HG03520 (cell line): ENCODE data around the gene ZNG1A.
"Not testable (repeated sequence)": the region's sequence is repeated elsewhere in the genome, so short reads cannot be mapped to it uniquely, and the experiment has no call there.

Experiments
- ATAC-seq: cut with Tn5 transposase; IDR thresholded peaks from one replicate; pipeline ENCODE4 v1.9.1; 2021; ENCODE audit warnings: mild to moderate bottlenecking, moderate library complexity; ENCODE audit not compliant: unreplicated experiment

ZNG1A gene

DNA sequence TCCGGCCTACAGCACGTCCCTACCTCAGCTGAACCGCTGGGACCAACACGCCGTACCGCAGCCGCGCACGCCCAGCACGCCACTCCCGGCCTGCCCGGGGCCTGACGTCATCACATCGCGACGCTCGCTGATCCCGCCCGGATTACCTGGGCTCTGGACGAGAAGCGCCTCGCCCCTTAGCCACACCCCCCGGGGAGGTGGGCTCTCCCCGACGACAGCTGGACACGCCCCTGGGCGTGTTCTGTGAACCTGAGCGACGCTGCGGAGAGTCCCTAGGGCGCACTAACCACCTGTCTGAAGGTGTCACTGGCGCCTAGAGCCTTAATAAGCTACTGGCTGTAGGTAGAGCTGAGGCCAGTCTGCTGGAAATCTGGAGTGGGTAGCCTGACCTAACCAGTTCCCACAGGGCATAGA is at the start of gene ZNG1A:
Gene ZNG1A (minus strand): TSS at position 87 of the 414 bp plus-strand sequence. CDS start 87 bp downstream, outside the sequence.
- ATAC-seq = not testable (repeated sequence)

DNA sequence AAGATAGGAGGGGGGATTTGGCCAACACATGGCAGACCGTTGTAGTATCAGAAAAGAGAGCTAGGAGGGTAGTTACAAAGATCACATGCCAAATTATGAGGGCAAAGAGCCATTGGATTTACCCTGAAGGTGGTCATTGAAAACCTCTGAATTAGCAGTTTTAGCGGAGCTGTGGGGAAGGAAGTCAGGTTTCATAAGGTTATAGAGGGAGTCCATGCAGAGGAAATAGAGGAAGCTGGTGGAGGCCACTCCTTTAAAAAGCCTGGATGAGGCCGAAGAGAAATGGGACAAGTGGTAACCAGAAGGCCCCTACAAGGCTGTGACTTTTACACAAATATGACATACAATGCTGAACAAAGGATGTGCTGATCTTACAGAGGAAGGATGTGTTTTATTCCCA is 49.0 kb upstream of the ZNG1A start:
- no peak for ATAC-seq

DNA sequence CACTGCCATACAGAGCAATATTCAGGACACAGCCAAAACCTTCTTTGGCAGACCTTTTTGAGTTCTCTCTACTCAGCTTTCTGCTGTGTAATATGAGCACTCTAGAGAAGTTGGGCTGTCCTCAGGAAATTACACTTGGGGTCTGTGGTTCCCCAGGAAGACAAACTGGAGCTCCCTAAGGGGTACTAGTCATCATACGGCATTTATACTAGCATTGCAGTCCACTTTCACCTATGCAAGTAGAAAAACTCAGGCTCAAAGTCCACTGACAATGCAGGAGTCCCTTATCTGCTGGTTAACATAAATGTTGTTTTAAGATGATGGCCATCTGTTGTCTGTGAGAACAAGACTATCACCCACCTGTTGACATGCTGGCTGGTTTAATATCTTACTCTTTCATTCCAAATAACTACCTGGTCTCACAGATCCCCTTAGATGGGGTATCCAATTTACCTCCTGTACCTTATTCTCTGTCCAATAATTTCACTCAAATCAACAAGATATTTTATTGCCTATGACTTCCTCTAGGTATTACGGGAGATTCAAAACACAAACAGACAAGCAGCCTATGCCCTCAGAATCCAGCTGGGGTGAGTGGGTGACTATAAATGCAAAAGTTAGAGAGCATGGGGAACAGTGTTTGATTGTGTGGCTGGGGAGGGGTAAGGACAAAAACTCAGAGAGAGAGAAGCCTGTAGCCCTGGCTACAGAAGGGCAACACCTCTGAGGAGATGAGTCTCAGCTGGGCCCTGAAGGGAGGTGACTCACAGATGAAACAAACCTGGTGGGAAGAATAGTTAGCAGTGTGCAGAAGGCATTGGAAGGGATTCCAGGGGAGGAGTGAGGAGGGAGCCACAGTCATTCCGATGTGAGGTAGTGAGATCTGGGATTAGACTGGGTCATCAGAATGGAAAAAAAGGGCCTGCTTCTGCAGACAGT is 46.0 kb upstream of the ZNG1A start:
- no peak for ATAC-seq

DNA sequence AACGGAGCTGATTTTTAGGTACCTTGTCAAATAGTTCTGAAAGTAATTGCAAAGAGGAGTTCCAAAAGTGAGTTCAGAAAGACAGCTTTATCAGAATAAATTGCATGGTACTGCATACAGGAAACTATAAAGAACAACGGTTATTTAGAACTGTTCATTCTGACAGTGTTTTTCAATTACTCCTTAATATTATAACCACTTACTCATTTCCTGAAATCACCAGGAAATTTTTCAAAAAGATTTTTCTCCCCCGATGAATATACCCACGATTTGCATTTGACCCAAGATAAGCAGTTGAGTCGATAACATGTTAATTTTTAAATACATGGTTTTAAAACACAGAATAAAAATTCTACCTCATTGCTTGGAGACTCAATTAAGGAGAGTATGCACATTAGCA is 45.2 kb upstream of the ZNG1A start:
- ATAC-seq = no peak

DNA sequence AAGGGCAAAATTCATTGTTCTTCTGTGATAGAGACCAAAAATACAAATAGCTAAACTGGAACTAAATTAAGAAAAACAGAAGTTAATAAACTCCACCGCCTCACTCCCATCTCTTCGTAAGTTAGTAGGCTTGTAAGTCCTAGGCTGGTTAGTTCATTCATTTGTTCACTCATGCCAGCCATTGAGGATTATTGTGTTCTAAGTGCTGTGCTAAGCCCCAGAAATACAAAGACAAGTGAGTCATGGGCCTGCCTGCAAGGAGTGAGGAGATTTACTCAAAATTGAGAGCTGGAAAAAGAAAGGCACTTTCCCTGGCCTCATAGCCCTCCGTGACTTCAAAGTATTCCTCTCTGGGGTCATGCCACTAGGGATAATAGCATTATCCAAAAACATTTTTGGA is 44.3 kb upstream of the ZNG1A start:
- ATAC-seq = no peak

DNA sequence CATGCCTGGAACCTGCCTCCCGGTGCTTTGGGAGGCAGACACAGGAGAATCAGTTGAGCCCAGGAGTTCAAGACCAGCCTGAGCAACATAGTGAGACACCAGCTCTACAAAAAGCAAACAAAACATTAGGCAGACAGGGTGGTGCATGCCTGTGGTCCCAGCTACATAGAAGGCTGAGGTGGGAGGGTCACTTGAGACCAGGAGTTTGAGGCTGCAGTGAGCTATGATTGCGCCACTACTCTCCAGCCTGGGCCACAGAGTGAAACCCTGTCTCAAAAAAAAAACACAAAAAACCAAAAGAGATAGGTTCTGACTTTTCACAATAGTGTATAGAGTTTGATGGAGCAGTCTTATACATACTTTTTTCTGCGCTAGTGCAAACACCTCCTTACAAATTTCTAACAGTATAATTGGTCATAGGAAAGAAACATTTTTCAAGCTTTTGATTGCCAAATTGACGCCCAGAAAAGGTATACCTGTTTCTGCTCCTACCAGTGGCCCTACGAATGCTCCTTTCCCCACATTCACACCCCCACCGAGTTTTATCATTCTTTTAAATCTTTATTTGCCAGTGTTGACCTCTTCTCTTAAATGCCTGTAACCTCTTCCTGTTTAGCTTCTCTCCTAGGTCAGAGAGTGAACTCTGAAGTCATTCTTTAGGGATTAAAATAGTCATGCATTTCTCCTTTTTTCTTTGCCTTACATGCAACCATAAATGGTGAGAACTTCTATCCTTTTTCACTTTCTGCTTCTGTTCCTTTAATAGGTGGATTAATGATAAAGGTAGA is 43.3 kb upstream of the ZNG1A start:
- no peak for ATAC-seq

DNA sequence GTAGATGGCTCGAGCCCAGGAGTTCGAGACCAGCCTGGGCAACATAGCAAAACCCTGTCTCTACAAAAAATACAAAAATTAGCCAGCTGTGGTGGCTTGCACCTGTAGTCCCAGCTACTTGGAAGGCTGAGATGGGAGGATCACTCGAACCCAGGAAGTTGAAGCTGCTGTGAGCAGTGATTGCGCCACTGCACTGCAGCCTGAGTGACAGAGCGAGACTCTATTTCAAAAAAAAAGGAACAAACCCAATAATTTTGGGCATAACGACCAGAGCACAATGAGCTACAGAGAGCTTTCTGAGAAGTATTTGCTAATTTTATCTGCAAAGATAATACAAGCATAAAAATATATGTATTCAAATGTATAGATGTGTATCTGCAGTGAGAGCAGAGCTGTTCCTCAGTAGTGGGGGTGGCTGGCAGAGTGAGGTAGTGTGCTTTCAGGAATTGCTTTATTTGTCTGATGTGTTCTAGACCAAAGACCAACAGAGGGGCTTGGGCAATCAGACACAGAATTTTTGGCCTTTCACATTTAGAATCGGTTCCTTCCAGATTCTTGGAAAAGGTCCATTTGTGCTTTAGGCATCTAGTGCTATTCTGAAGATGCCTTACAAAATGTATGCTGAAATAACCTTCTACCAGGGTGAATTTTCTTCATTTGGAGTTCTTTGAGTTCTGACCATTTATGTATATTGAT is 41.0 kb upstream of the ZNG1A start:
- ATAC-seq = no peak

DNA sequence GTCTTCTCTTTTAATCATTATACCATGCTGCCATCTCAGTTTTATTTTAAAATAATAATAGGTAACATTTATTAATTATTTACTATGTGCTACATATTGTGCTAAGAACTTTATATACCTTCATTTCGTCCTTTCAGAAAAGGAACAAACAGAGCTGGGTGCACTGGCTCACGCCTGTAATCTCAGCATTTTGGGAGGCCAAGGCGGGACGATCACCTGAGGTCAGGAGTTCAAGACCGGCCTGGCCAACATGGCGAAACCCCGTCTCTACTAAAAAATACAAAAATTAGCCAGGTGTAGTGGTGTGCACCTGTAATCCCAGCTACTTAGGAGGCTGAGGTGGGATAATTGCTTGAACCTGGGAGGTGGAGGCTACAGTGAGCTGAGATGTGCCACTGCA is 40.2 kb upstream of the ZNG1A start:
- not testable (repeated sequence) for ATAC-seq

DNA sequence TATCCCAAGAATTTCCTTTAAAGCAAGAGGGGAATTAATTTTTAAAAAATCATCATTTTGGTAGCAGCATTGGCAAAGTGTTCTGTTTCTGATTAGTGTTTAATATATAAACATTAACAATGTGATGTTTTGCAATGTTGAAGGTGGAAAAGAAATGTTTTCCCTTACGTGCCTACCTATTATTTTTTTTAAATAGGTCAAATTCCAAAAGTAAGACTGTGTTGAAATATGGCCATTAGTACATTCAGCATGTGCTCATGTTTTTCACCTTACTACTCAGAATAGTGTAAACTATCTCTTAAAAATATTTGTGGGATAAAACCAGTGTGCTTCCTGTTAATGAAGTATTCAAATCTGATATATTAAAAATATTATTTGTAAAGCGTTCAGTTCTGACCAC is 39.1 kb upstream of the ZNG1A start:
- no peak for ATAC-seq

DNA sequence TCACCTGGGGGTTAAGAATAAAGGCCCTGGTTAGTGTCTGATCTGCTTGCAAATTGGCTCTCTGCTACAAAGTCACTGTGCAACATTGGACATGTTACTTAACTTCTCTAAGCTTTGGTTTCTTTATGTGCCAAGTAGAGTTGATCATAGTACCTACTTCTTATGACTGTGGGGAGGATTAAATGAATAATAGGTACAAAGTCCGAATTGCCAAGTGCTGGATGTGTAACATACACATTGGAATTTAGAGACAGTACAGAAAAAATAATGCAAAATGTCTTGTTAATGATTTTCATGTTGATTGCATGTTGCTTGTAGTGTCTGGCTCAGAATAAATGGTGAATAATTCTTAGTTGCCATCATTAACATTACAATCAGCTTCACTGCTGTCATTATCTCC is 38.0 kb upstream of the ZNG1A start:
- no peak for ATAC-seq

DNA sequence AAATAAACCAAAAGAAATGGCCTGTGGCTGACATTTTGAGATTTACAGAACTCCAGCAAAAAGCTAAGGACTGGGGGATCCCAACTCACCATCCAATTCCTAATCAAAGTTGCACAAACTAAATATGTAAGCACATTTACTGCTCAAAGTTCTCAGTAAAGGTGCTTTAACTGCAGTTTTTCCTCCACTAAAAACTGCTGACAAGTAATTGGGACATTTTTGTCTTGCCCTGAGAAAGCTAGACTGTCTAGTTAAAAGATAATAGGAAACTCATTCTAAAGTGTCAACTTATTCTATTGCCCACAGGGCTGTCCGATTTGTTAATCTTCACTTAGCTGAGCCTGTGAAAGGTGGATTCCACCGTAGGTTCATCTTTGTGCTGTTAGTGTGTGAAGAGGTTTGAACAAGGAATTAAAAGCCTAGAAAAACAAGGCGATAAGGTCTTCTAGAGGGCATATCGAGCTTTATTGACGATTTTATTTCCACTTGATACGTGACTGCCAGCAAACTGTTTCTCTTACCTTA is 36.8 kb upstream of the ZNG1A start:
- no peak for ATAC-seq

DNA sequence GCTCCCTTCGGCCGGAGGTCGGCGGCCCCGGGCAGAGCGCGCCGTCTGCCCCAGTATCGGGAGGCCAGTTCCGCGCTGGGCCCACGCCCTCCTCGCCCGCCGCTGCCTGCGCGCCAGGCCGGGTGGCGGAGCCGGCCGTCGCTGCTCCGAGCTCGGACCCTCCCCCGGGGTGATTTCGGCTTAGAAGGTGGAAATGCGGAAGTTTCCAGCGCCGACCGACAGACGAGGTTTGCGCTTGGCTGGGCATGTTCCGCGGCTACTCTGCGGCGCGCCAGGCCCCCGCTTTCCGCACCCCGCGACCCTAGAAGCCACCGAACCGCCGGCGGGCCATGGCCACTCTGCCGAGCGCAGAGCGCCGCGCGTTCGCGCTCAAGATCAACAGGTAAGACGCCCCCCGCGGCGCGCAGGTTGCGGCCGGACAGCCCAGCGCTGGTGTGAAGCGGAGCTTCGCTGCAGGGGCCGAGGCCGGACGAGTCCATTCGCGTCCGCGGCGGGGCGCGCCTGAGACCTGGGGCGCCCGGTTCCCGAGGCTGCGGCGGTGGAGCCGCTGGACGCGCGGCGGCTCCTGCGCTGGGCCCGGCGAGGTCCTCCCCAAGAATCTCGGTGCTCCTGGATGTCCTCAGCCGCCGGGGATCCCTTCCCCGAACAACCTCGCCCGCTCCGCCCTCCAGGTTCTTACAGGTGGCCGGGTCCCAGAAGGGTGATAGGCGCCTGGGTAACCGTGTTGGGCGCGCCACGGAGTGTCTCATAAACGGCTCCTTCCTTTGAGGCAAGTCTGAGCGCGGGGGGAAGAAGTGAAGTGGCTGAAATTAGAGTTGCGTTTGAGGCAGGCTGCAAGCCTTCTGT is 36.0 kb upstream of the ZNG1A start, which contains the start of gene DOCK8:
Gene DOCK8 (plus strand): TSS at position 218 of the 846 bp plus-strand sequence. CDS start 112 bp downstream, at position 330.
- peak; percentile 73 for ATAC-seq

DNA sequence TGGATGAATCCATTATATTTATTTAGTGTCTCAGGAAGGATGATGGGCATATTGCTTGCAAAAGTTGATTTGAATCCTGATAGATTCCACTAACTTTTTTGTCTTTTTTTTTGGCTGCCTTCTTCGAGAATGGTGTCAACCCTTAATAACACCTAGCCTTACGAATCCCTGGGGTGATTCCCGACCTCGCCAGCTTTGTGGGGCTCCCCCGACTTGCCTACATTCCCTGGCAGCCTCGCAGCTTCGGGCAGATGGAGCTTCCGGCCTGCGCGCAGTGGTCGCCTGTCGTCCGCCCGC is 35.4 kb upstream of the ZNG1A start:
- ATAC-seq = no peak

DNA sequence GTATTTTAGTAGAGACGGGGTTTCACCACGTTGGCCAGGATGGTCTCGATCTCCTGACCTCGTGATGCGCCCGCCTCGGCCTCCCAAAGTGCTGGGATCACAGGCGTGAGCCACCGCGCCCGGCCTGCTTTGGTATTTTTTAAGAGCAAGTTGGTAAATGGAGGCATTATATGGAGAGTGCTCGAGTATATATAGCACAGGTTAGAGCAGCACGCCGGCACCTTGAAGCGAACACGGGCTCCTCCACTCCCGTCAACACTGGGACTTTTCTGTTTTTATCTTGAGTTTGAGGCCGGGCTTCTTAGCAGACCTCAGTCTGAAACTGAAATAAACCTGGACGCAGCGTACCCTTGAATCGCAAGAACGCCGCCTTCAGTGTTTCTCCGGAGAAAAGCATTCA is 35.0 kb upstream of the ZNG1A start:
- not testable (repeated sequence) for ATAC-seq

DNA sequence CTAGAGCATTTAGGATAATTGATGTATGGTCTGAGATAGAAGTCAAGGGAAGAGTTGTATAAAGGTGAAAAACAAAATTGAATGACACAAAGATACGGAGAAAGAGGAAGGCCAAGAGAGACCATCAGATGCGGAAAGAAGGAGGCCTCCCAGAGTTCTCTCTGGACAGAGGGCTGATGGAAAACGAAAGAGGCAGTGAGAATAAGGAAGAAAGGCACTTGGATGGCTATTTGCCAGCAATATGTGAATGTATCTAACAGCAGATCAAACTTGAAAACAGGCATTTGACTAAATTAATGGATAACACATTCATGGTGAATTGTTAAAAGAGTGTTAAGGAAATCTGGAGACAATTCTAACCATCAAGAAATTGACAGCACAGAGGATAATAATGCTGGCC is 33.4 kb upstream of the ZNG1A start:
- no peak for ATAC-seq

DNA sequence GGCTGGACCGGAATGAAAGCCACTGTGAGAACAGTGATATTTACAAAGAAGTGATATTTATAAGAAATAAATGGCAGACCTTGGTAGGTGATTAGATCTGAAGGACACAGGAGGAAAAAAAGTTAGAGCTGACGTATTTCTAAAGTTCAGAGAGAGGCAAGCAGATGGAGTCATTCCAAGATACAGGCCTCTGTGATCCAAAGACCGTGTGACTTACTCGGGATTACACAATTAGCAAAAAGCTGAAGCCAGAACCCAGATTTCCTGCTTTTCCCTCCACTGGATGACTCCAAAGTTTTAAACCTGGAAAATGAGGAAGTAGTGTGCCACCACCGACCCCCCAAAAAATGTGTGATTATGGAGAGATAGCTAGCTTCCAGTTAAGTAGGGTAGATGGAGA is 32.7 kb upstream of the ZNG1A start:
- no peak for ATAC-seq

DNA sequence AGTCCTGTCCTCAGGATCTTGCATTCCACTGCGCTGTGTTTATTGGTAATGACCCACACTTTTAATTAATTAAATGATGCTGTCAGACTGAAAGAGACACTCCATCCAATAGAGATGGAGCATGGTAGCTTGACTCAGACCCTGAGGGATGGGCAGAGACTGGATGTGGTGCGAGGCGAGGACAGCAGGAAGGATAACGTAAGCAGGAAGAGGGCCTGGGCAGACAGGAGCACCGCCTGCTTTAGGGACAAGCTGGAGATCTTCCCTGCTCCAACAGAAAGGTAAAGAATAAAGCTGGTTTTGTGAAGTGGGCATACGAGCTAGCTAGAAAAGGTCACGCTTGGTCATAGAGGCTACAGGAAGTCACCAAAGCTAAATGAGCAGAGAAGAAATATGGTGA is 32.2 kb upstream of the ZNG1A start:
- no peak for ATAC-seq

DNA sequence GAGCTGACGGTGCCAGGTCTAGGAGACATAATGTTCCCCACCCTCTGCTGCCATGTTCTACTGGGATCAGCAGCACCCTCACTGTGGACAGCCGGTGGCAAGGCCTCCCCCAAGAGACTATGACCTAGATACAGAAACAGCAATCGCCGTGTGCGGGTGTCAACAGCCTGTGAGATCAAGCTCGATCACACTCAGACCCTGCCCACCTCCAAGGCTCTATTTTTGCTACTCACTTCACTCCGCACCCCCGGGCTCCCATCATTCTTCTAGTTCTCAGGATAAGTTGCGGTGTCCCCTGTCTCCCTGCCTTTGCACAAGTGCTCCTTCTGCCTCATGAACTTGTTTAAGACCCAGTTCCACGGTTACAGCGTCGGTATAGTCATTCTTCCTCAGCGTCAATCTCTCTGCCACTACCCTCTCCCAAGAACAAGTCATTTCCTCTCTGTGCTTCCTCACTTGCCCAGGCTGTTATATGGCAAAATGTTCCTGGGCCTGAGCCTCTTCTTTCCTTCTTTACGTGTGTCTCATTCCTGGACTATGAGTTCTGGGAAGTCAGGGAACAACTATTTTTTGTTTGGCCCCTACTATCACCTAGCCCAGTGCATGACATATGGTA is 30.4 kb upstream of the ZNG1A start:
- no peak for ATAC-seq

DNA sequence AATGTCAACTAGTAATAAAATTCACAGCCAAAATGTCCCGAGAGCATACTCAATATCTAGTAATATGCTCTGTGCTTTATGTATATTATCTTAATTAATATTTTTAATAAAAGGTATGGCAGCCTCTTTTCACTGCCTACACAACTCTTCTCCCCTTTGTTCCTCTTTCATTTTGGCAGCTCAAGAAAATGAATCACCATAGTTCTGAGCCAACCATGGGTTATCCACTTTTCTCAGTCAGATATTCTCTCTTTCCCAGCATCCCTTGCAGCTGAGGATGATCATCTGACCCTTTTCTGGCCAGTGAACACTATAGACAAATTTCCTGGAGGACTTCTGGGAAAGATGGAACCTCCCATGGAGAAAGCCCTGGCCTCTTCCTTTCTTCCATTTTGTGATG is 27.6 kb upstream of the ZNG1A start:
- ATAC-seq = no peak

DNA sequence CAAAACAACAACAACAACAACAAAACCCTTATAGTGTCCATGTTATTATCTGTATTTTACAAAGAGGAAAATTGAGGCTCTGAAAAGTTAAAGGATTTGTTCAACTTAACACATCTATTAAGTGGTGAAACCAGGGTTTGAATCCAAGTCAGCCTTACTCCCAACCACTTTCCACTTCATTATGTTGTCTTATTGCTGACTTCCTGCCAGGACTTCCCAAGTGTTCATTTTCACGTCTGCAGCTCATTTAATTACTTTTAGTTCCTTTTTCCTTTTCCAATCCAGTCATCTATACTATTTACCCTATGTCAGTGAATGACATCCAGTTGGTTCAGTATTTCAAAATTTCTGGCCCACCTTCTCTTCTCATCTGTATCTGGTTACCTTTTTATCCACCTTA is 20.7 kb upstream of the ZNG1A start:
- ATAC-seq = not testable (repeated sequence)
